Osteocyte (in vitro differentiated cells): Measurements from ENCODE around the gene NDUFAF7. TPM values are rescaled to one million over a fixed set of nuclear protein-coding genes. Genes with fewer than 3 reads are reported as not detected.

Experiments used
- DNase-seq: peaks from one replicate; pipeline ENCODE4 v3.0.0; 2021; ENCODE audit warnings: mixed read lengths; ENCODE audit not compliant: unreplicated experiment; ENCODE audit errors: extremely low spot score
- H3K27ac Mint-ChIP-seq: one replicate; pipeline ENCODE4 v1.8.0; 2021; ENCODE audit warnings: mild to moderate bottlenecking, mixed read lengths; ENCODE audit not compliant: unreplicated experiment
- H3K27me3 Mint-ChIP-seq: one replicate; pipeline ENCODE4 v1.8.0; 2021; ENCODE audit warnings: mixed read lengths; ENCODE audit not compliant: unreplicated experiment
- H3K36me3 Mint-ChIP-seq: one replicate; pipeline ENCODE4 v1.8.0; 2021; ENCODE audit warnings: mixed read lengths; ENCODE audit not compliant: unreplicated experiment
- H3K4me1 Mint-ChIP-seq: one replicate; pipeline ENCODE4 v1.8.0; 2021; ENCODE audit warnings: mixed read lengths; ENCODE audit not compliant: unreplicated experiment
- H3K4me3 Mint-ChIP-seq: one replicate; pipeline ENCODE4 v1.8.0; 2021; ENCODE audit warnings: mild to moderate bottlenecking, moderate library complexity, mixed read lengths; ENCODE audit not compliant: unreplicated experiment
- H3K9me3 Mint-ChIP-seq: one replicate; pipeline ENCODE4 v1.8.0; 2021; ENCODE audit warnings: mixed read lengths; ENCODE audit not compliant: unreplicated experiment
- total RNA-seq: library from RNA; stranded (reverse); gene quantifications from 2 replicates; pipeline ENCODE4 v1.2.1, GENCODE V29; 2021
- TF ChIP-seq, protein P1 (sequence below): fragments of 200-600 bp; sonication (generic); IDR thresholded peaks from 2 replicates; pipeline ENCODE4 v1.5.0; 2021; ENCODE audit warnings: antibody characterized with exemption, mild to moderate bottlenecking, moderate library complexity

The NDUFAF7 gene
- total RNA-seq, 1 donor from 2014 or later = 17.8 TPM

DNA sequence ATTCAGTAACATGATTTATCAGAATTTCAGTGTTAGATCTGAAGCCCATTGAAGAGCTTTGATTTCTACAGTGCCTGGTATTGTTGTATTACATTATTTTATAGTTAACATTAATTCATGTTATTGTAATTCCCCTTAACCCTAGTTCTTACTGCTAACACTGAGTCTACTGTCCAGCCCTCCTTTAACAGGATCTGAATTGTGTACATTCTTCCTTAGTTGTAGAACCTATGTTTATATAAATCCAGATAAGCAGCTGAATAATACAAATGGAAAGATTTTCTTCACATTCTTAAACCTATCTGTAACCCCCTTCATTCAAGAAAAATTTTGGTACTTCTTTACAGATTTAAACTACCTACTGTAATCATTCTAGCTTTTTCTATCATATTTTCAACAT lies 14.7 kb downstream of the NDUFAF7 start:
- Mint-ChIP-seq H3K27ac (no peak overlapping the region), H3K36me3 (peaks cover 51% of the 10 kb centered on the region), H3K27me3 (no peaks in the 10 kb centered on the region), H3K4me1 (peaks cover 10% of the 10 kb centered on the region), H3K4me3 (no peak overlapping the region), H3K9me3 (no peaks in the 10 kb centered on the region)
- no peak for DNase-seq
- TF ChIP-seq, protein P1, sequence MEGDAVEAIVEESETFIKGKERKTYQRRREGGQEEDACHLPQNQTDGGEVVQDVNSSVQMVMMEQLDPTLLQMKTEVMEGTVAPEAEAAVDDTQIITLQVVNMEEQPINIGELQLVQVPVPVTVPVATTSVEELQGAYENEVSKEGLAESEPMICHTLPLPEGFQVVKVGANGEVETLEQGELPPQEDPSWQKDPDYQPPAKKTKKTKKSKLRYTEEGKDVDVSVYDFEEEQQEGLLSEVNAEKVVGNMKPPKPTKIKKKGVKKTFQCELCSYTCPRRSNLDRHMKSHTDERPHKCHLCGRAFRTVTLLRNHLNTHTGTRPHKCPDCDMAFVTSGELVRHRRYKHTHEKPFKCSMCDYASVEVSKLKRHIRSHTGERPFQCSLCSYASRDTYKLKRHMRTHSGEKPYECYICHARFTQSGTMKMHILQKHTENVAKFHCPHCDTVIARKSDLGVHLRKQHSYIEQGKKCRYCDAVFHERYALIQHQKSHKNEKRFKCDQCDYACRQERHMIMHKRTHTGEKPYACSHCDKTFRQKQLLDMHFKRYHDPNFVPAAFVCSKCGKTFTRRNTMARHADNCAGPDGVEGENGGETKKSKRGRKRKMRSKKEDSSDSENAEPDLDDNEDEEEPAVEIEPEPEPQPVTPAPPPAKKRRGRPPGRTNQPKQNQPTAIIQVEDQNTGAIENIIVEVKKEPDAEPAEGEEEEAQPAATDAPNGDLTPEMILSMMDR = no peak

GRCh38 chr2:37250869-37251740 lies 19.6 kb downstream of the NDUFAF7 start:
- DNase-seq = no peak
- Mint-ChIP-seq H3K27me3 (no peaks in the 10 kb centered on the region), H3K36me3 (peaks cover 41% of the 10 kb centered on the region), H3K9me3 (no peaks in the 10 kb centered on the region), H3K4me3 (no peak overlapping the region), H3K27ac (no peak overlapping the region), H3K4me1 (peaks cover 10% of the 10 kb centered on the region)
- TF ChIP-seq, protein P1 = no peak

DNA sequence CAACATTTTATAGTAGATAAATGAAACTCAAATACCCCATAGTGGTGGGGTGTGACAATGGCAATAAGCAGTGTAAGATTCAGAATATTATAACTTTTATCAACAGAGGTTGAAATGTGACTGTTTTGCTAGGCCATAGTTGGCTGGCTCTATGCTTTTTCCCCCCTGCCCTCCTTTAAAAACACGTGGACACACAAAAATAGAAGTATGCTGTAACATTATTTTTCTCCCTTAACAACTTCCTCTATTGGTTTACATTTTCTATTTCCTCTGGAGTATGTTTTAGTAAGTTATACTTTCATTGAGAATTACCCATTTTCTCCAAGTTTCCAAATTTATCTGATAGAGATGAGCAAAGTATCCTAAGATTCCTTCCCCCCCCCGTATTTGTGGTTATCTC lies 31.1 kb downstream of the NDUFAF7 start:
- DNase-seq = no peak
- TF ChIP-seq, protein P1 = no peak
- H3K4me3 Mint-ChIP-seq = no peak overlapping the region
- H3K36me3 Mint-ChIP-seq = peaks cover 28% of the 10 kb centered on the region
- no peak overlapping the region for H3K27ac Mint-ChIP-seq
- no peaks in the 10 kb centered on the region for H3K9me3 Mint-ChIP-seq
- H3K4me1 Mint-ChIP-seq = no peaks in the 10 kb centered on the region
- H3K27me3 Mint-ChIP-seq = no peaks in the 10 kb centered on the region

- Mint-ChIP-seq H3K27me3 (no peaks in the 10 kb centered on the region), H3K27ac (no peak overlapping the region), H3K4me1 (no peaks in the 10 kb centered on the region), H3K4me3 (no peak overlapping the region), H3K36me3 (peaks cover 39% of the 10 kb centered on the region), H3K9me3 (no peaks in the 10 kb centered on the region)
- DNase-seq = no peak
- TF ChIP-seq, protein P1 = no peak
Measured at GRCh38 chr2:37263839-37264238, 32.4 kb downstream of the NDUFAF7 start.

DNA sequence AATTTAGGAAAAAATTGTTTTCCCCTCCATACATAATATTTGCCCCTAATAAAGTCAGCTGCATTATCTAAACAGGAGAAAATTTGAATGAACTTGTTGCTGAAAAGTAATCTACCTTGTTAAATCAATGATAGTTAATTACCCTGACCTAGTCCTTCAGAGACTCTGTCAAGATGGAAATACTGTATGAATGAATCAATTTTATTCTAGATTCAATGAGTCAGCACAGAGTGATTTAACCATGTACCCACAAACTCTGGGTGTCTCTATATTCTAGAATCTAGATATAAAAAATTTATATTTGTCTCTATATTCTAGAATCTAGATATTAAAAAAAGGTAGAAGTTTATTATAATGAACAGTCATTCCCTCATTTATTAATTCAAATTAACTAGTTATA lies 36.2 kb downstream of the NDUFAF7 start:
- Mint-ChIP-seq H3K4me3 (no peak overlapping the region), H3K4me1 (no peaks in the 10 kb centered on the region), H3K36me3 (peaks cover 37% of the 10 kb centered on the region), H3K9me3 (no peaks in the 10 kb centered on the region), H3K27ac (no peak overlapping the region), H3K27me3 (no peaks in the 10 kb centered on the region)
- TF ChIP-seq, protein P1 = no peak
- no peak for DNase-seq
